A549 (cell line): Measurements from ENCODE around the gene SERINC4. TPM values are rescaled to one million over a fixed set of nuclear protein-coding genes. Genes with fewer than 3 reads are reported as not detected.

Source experiments
- ATAC-seq, 2 experiments: fragments of 200-7000 bp in 1 of 2; fragments of >200 bp in 1 of 2; cut with Nextera tagmentation in 1 of 2; cut with Tn5 transposase in 1 of 2; 3 replicates each; pipeline versions ENCODE4 v1.8.0 to v1.9.1; 2018 to 2020; ENCODE audit warnings: mild to moderate bottlenecking in 1 of 2, moderate library complexity in 1 of 2
- CTCF ChIA-PET: fragments of 300-600 bp; sonication (Branson Sonifier 250); formaldehyde crosslinking; extraction: SDS; loops from one replicate; lab custom pipeline; 2021; ENCODE audit warnings: antibody characterized with exemption, inconsistent platforms; lab: Yijun Ruan, JAX
- POLR2A ChIA-PET: fragments of 350-600 bp; formaldehyde crosslinking; extraction: SDS; loops from one replicate; lab custom pipeline; 2021; ENCODE audit warnings: antibody characterized with exemption, inconsistent platforms; lab: Yijun Ruan, JAX
- DNase-seq, 2 experiments: peaks; one replicate each; pipeline versions ENCODE4 v3.0.0 to v3.0.0-alpha.2; 2011 to 2016; ENCODE audit warnings: low read depth in 1 of 2, low spot score in 1 of 2
- FAIRE-seq: peaks from 2 replicates; lab custom pipeline; 2011; peaks lifted over from hg19 to GRCh38; lab: Jason Lieb, UNC
- H3K27ac ChIP-seq, 2 experiments: fragments of >200 bp; sonication (Bioruptor Twin); formaldehyde crosslinking; 3 replicates each; pipeline ENCODE4 v1.5.1; 2016 to 2017
- H3K4me1 ChIP-seq: fragments of >200 bp; sonication (Bioruptor Twin); formaldehyde crosslinking; 3 replicates; pipeline ENCODE4 v1.6.1; 2016
- H3K4me2 ChIP-seq: fragments of >200 bp; sonication (Bioruptor Twin); formaldehyde crosslinking; 3 replicates; pipeline ENCODE4 v1.6.1; 2016
- H3K4me3 ChIP-seq: fragments of >200 bp; sonication (Bioruptor Twin); formaldehyde crosslinking; 3 replicates; pipeline ENCODE4 v1.5.1; 2016
- H3K9me3 ChIP-seq: fragments of >200 bp; sonication (Bioruptor Twin); formaldehyde crosslinking; 3 replicates; pipeline ENCODE4 v1.6.1; 2016
- ATOH8 ChIP-seq: fragments of 250-450 bp; sonication (Bioruptor Pico); IDR thresholded peaks from 2 replicates; pipeline ENCODE4 v1.5.0; 2020; ENCODE audit warnings: low read depth, mild to moderate bottlenecking, moderate library complexity
- BCL3 ChIP-seq: fragments of >200 bp; sonication (Bioruptor Twin); formaldehyde crosslinking; IDR thresholded peaks from 3 replicates; pipeline ENCODE4 v1.6.1; 2016
- CBX2 ChIP-seq: fragments of 200-600 bp; sonication (generic); IDR thresholded peaks from 2 replicates; pipeline ENCODE4 v1.6.1; 2016; ENCODE audit warnings: low read depth, mild to moderate bottlenecking, borderline replicate concordance
- CBX8 ChIP-seq: fragments of 200-600 bp; sonication (generic); IDR thresholded peaks from 2 replicates; pipeline ENCODE4 v1.6.1; 2016
- CHD2 ChIP-seq: fragments of 150-350 bp; IDR thresholded peaks from 2 replicates; pipeline ENCODE4 v1.6.1; 2014; ENCODE audit warnings: low read length; ENCODE audit not compliant: partially characterized antibody
- CHD4 ChIP-seq: fragments of 200-600 bp; sonication (generic); IDR thresholded peaks from 2 replicates; pipeline ENCODE4 v1.6.1; 2016; ENCODE audit warnings: antibody characterized with exemption, mild to moderate bottlenecking, borderline replicate concordance
- EHMT2 ChIP-seq: fragments of 200-600 bp; sonication (generic); IDR thresholded peaks from 2 replicates; pipeline ENCODE4 v1.6.1; 2016; ENCODE audit warnings: antibody characterized with exemption, low read depth, mild to moderate bottlenecking, moderate library complexity
- FOXS1 ChIP-seq: fragments of 250-450 bp; sonication (Bioruptor Pico); IDR thresholded peaks from 2 replicates; pipeline ENCODE4 v1.5.0; 2020; ENCODE audit warnings: mild to moderate bottlenecking, moderate library complexity
- GATA3 ChIP-seq: IDR thresholded peaks from 2 replicates; pipeline ENCODE4 v1.6.1; 2012; ENCODE audit warnings: borderline replicate concordance
- HDAC2 ChIP-seq: fragments of 200-600 bp; sonication (generic); IDR thresholded peaks from 2 replicates; pipeline ENCODE4 v1.6.1; 2016
- HES2 ChIP-seq: fragments of >200 bp; sonication (Bioruptor Twin); formaldehyde crosslinking; IDR thresholded peaks from 2 replicates; pipeline ENCODE4 v1.6.1; 2016
- HEYL ChIP-seq: fragments of 250-450 bp; sonication (Bioruptor Pico); IDR thresholded peaks from 2 replicates; pipeline ENCODE4 v1.8.0; 2021; ENCODE audit warnings: mild to moderate bottlenecking, moderate library complexity
- HOXA7 ChIP-seq: fragments of 250-450 bp; sonication (Bioruptor Pico); IDR thresholded peaks from 2 replicates; pipeline ENCODE4 v1.5.0; 2020; ENCODE audit warnings: mild to moderate bottlenecking, moderate library complexity
- HOXB13 ChIP-seq: fragments of 250-450 bp; sonication (Bioruptor Pico); IDR thresholded peaks from 2 replicates; pipeline ENCODE4 v1.5.0; 2020; ENCODE audit warnings: low read depth, mild to moderate bottlenecking, moderate library complexity
- JUN ChIP-seq, 2 experiments: fragments of >200 bp; sonication (Bioruptor Twin); formaldehyde crosslinking; IDR thresholded peaks; 2 replicates in 1 of 2; 3 replicates in 1 of 2; pipeline ENCODE4 v1.6.1; 2016 to 2017
- KDM1A ChIP-seq: fragments of 200-600 bp; sonication (generic); IDR thresholded peaks from 2 replicates; pipeline ENCODE4 v1.6.1; 2016; ENCODE audit warnings: low read depth, mild to moderate bottlenecking
- MAFK ChIP-seq: fragments of 450-650 bp; IDR thresholded peaks from 2 replicates; pipeline ENCODE4 v1.6.1; 2014; ENCODE audit not compliant: partially characterized antibody
- MAX ChIP-seq: IDR thresholded peaks from 2 replicates; pipeline ENCODE4 v1.6.1; 2012
- MAZ ChIP-seq: fragments of 150-350 bp; IDR thresholded peaks from 2 replicates; pipeline ENCODE4 v1.6.1; 2014; ENCODE audit warnings: antibody characterized with exemption, low read depth, low read length, borderline replicate concordance
- MYC ChIP-seq: IDR thresholded peaks from 2 replicates; pipeline ENCODE4 v1.6.1; 2012; ENCODE audit warnings: mild to moderate bottlenecking, inconsistent platforms, low read length, improper control_type of control experiment, borderline replicate concordance
- PBX3 ChIP-seq: IDR thresholded peaks from 2 replicates; pipeline ENCODE4 v1.6.1; 2012
- POLR2A ChIP-seq: IDR thresholded peaks from 2 replicates; pipeline ENCODE4 v1.6.1; 2012; ENCODE audit warnings: mild to moderate bottlenecking, low read length
- POLR2AphosphoS2 ChIP-seq: conservative IDR thresholded peaks from 2 replicates; pipeline ENCODE4 v1.6.1; 2012; ENCODE audit warnings: low read length, improper control_type of control experiment, inconsistent platforms
- RAD21 ChIP-seq, 2 experiments: fragments of >200 bp in 1 of 2; sonication (Bioruptor Twin) in 1 of 2; formaldehyde crosslinking in 1 of 2; IDR thresholded peaks in 1 of 2; conservative IDR thresholded peaks in 1 of 2; 2 replicates in 1 of 2; 3 replicates in 1 of 2; pipeline ENCODE4 v1.6.1; 2012 to 2018; ENCODE audit warnings: inconsistent platforms in 1 of 2
- RCOR1 ChIP-seq: fragments of 150-350 bp; IDR thresholded peaks from 2 replicates; pipeline ENCODE4 v1.6.1; 2014; ENCODE audit warnings: antibody characterized with exemption, low read length, low read depth
- RNF2 ChIP-seq: fragments of 200-600 bp; sonication (generic); IDR thresholded peaks from 2 replicates; pipeline ENCODE4 v1.6.1; 2016; ENCODE audit warnings: low read depth, mild to moderate bottlenecking, antibody characterized with exemption, moderate library complexity, borderline replicate concordance
- SMC3 ChIP-seq: fragments of >200 bp; sonication (Bioruptor Twin); formaldehyde crosslinking; IDR thresholded peaks from 3 replicates; pipeline ENCODE4 v1.6.1; 2018; ENCODE audit warnings: inconsistent platforms
- TFCP2L1 ChIP-seq: fragments of 250-450 bp; sonication (Bioruptor Pico); IDR thresholded peaks from 2 replicates; pipeline ENCODE4 v1.5.0; 2021; ENCODE audit warnings: mild to moderate bottlenecking
- TP53 ChIP-seq: fragments of 250-450 bp; sonication (Bioruptor Pico); IDR thresholded peaks from 2 replicates; pipeline ENCODE4 v1.5.0; 2021; ENCODE audit warnings: mild to moderate bottlenecking, moderate library complexity
- ZSCAN20 ChIP-seq: fragments of 250-450 bp; sonication (Bioruptor Pico); IDR thresholded peaks from 2 replicates; pipeline ENCODE4 v1.8.0; 2022; ENCODE audit warnings: mild to moderate bottlenecking, moderate library complexity
- WGBS: methylation state at CpG from one replicate; pipeline ENCODE4 v1.1.6; 2017; ENCODE audit errors: missing lambda C conversion rate; 5-methylcytosine and 5-hydroxymethylcytosine counted together
- polyA plus RNA-seq, 4 experiments: library from polyadenylated mRNA; depleted of rRNA in 3 of 4; stranded (reverse); fragments of >200 nt; fragmentation: RNase III in 1 of 4; extraction: RNeasy Plus Mini Kit Qiagen cat#74134 plus additional on column Dnase treatment in 1 of 4; gene quantifications; 2 replicates in 3 of 4; 3 replicates in 1 of 4; pipeline ENCODE4 v1.2.3, GENCODE V29; 2011 to 2017

Gene SERINC4
- polyA plus RNA-seq, 2 of the 4 experiments (the other 2 are of a cell fraction): 0.04 to 0.05 TPM

GRCh38 chr15:43796566-43796965 is 3.5 kb downstream of the SERINC4 start:
- H3K27ac ChIP-seq: no peak overlapping the region
- H3K9me3 ChIP-seq: no peaks in the 10 kb centered on the region
- H3K4me1 ChIP-seq: peaks cover 30% of the 10 kb centered on the region; the same call in 2 of the 3 replicates
- CTCF ChIA-PET: interaction anchor here (3.3 kb wide), 1 partner anchor 19 kb away, joined by 11 read pairs; the partner anchor contains the start of gene ELL3
- TF ChIP-seq ATOH8 (CRISPR knock-in tag) (no peak), POLR2AphosphoS2 (no peak), MAZ (no peak), ZSCAN20 (CRISPR knock-in tag) (no peak), CBX8 (no peak), GATA3 (no peak), TP53 (CRISPR knock-in tag) (no peak), RCOR1 (no peak), HEYL (CRISPR knock-in tag) (no peak), RNF2 (no peak), TFCP2L1 (no peak), MYC (no peak), SMC3 (no peak), FOXS1 (CRISPR knock-in tag) (no peak), PBX3 (no peak), BCL3 (no peak), EHMT2 (no peak), MAFK (no peak), KDM1A (no peak), HOXB13 (CRISPR knock-in tag) (no peak)
- no peak for DNase-seq
- POLR2A ChIA-PET: interaction anchor here (2.3 kb wide), 1 partner anchor 28 kb away, joined by 5 read pairs; the partner anchor contains the start of gene MFAP1
- 89% methylated on average over 3 of the region's 3 CpGs for WGBS
- ATAC-seq: no peak
- no peak for FAIRE-seq
- no peak overlapping the region for H3K4me2 ChIP-seq
- no peak overlapping the region for H3K4me3 ChIP-seq

GRCh38 chr15:43795997-43796396 is 4.0 kb downstream of the SERINC4 start:
- no peaks in the 10 kb centered on the region for H3K9me3 ChIP-seq
- H3K27ac ChIP-seq: no peak overlapping the region
- peaks cover 32% of the 10 kb centered on the region; the same call in 2 of the 3 replicates for H3K4me1 ChIP-seq
- ATAC-seq: no peak
- no peak for DNase-seq
- CTCF ChIA-PET: interaction anchor here (3.3 kb wide), 1 partner anchor 19 kb away, joined by 11 read pairs; the partner anchor contains the start of gene ELL3
- FAIRE-seq: no peak
- no peak for TF ChIP-seq TFCP2L1
- TF ChIP-seq, all 56 proteins: peak for 0
- POLR2A ChIA-PET: interaction anchor here (0.6 to 2.3 kb wide), 2 partner anchors 29 to 226 kb away, joined by 4 to 5 read pairs; partner anchors contain the start of gene MFAP1
- no peak overlapping the region for H3K4me2 ChIP-seq
- no peak overlapping the region for H3K4me3 ChIP-seq

GRCh38 chr15:43795197-43795596 is 4.8 kb downstream of the SERINC4 start:
- Histone ChIP-seq H3K4me1 (peaks cover 31% of the 10 kb centered on the region; the same call in 2 of the 3 replicates), H3K27ac (no peak overlapping the region)

More at GRCh38 chr15:43795197-43795596, 4.8 kb downstream of the SERINC4 start:
- DNase-seq (no peak), FAIRE-seq (no peak), ATAC-seq (no peak)
- Histone ChIP-seq H3K4me3 (no peak overlapping the region), H3K9me3 (no peaks in the 10 kb centered on the region), H3K4me2 (no peak overlapping the region)
- POLR2A ChIA-PET: interaction anchor here (0.6 to 0.9 kb wide), 2 partner anchors 27 to 30 kb away, joined by 3 to 6 read pairs; partner anchors contain the start of gene MFAP1
- TF ChIP-seq CHD2 (no peak), MAX (no peak), HES2 (no peak), RAD21 (conservative IDR thresholded peaks at IDR 0.05 in 1 of 2, IDR thresholded peaks at IDR 0.05 in 1 of 2) (no peak), FOXS1 (CRISPR knock-in tag) (no peak), CBX2 (no peak), HDAC2 (no peak), CHD4 (no peak), SMC3 (no peak), ZSCAN20 (CRISPR knock-in tag) (no peak), POLR2A (no peak), HOXA7 (no peak), TP53 (CRISPR knock-in tag) (no peak), BCL3 (no peak), HEYL (CRISPR knock-in tag) (no peak), JUN (IDR thresholded peaks at IDR 0.05) (no peak)
- TF ChIP-seq, all 56 proteins: peak for 0
- WGBS: 96% methylated on average over 2 of the region's 2 CpGs
- CTCF ChIA-PET: interaction anchor here (0.7 to 3.3 kb wide), 4 partner anchors 11 to 40 kb away, joined by 3 to 11 read pairs (median 4); partner anchors contain the start of gene ELL3
